A549 (cell line): ENCODE data around the gene DCT. TPM values are rescaled to one million over a fixed set of nuclear protein-coding genes. Genes with fewer than 3 reads are reported as not detected.

Experiments
- ATAC-seq, 2 experiments: fragments of 200-7000 bp in 1 of 2; fragments of >200 bp in 1 of 2; cut with Nextera tagmentation in 1 of 2; cut with Tn5 transposase in 1 of 2; 3 replicates each; pipeline versions ENCODE4 v1.8.0 to v1.9.1; 2018 to 2020; ENCODE audit warnings: mild to moderate bottlenecking in 1 of 2, moderate library complexity in 1 of 2
- CTCF ChIA-PET: fragments of 300-600 bp; sonication (Branson Sonifier 250); formaldehyde crosslinking; extraction: SDS; loops from one replicate; lab custom pipeline; 2021; ENCODE audit warnings: antibody characterized with exemption, inconsistent platforms; lab: Yijun Ruan, JAX
- POLR2A ChIA-PET: fragments of 350-600 bp; formaldehyde crosslinking; extraction: SDS; loops from one replicate; lab custom pipeline; 2021; ENCODE audit warnings: antibody characterized with exemption, inconsistent platforms; lab: Yijun Ruan, JAX
- DNase-seq, 2 experiments: peaks; one replicate each; pipeline versions ENCODE4 v3.0.0 to v3.0.0-alpha.2; 2011 to 2016; ENCODE audit warnings: low read depth in 1 of 2, low spot score in 1 of 2
- FAIRE-seq: peaks from 2 replicates; lab custom pipeline; 2011; peaks lifted over from hg19 to GRCh38; lab: Jason Lieb, UNC
- H3K27ac ChIP-seq, 2 experiments: fragments of >200 bp; sonication (Bioruptor Twin); formaldehyde crosslinking; 3 replicates each; pipeline ENCODE4 v1.5.1; 2016 to 2017
- H3K4me1 ChIP-seq: fragments of >200 bp; sonication (Bioruptor Twin); formaldehyde crosslinking; 3 replicates; pipeline ENCODE4 v1.6.1; 2016
- H3K4me2 ChIP-seq: fragments of >200 bp; sonication (Bioruptor Twin); formaldehyde crosslinking; 3 replicates; pipeline ENCODE4 v1.6.1; 2016
- H3K4me3 ChIP-seq: fragments of >200 bp; sonication (Bioruptor Twin); formaldehyde crosslinking; 3 replicates; pipeline ENCODE4 v1.5.1; 2016
- H3K9me3 ChIP-seq: fragments of >200 bp; sonication (Bioruptor Twin); formaldehyde crosslinking; 3 replicates; pipeline ENCODE4 v1.6.1; 2016
- BHLHE40 ChIP-seq: IDR thresholded peaks from 2 replicates; pipeline ENCODE4 v1.6.1; 2012; ENCODE audit warnings: low read depth, low read length, inconsistent platforms
- CBX2 ChIP-seq: fragments of 200-600 bp; sonication (generic); IDR thresholded peaks from 2 replicates; pipeline ENCODE4 v1.6.1; 2016; ENCODE audit warnings: low read depth, mild to moderate bottlenecking, borderline replicate concordance
- CHD4 ChIP-seq: fragments of 200-600 bp; sonication (generic); IDR thresholded peaks from 2 replicates; pipeline ENCODE4 v1.6.1; 2016; ENCODE audit warnings: antibody characterized with exemption, mild to moderate bottlenecking, borderline replicate concordance
- EHF ChIP-seq: fragments of 250-450 bp; sonication (Bioruptor Pico); IDR thresholded peaks from 2 replicates; pipeline ENCODE4 v1.5.0; 2020; ENCODE audit warnings: mild to moderate bottlenecking
- EHMT2 ChIP-seq: fragments of 200-600 bp; sonication (generic); IDR thresholded peaks from 2 replicates; pipeline ENCODE4 v1.6.1; 2016; ENCODE audit warnings: antibody characterized with exemption, low read depth, mild to moderate bottlenecking, moderate library complexity
- ESRRA ChIP-seq: fragments of 150-350 bp; IDR thresholded peaks from 2 replicates; pipeline ENCODE4 v1.6.1; 2014; ENCODE audit warnings: mild to moderate bottlenecking, low read length, borderline replicate concordance
- FOSL2 ChIP-seq, 2 experiments: fragments of 450-650 bp in 1 of 2; fragments of >200 bp in 1 of 2; sonication (Bioruptor Twin) in 1 of 2; formaldehyde crosslinking; IDR thresholded peaks; 2 replicates each; pipeline versions ENCODE4 v1.5.0 to v1.6.1; 2016 to 2020; ENCODE audit warnings: mild to moderate bottlenecking in 1 of 2, moderate library complexity in 1 of 2
- GATA3 ChIP-seq: IDR thresholded peaks from 2 replicates; pipeline ENCODE4 v1.6.1; 2012; ENCODE audit warnings: borderline replicate concordance
- HDAC2 ChIP-seq: fragments of 200-600 bp; sonication (generic); IDR thresholded peaks from 2 replicates; pipeline ENCODE4 v1.6.1; 2016
- HEYL ChIP-seq: fragments of 250-450 bp; sonication (Bioruptor Pico); IDR thresholded peaks from 2 replicates; pipeline ENCODE4 v1.8.0; 2021; ENCODE audit warnings: mild to moderate bottlenecking, moderate library complexity
- HOXA7 ChIP-seq: fragments of 250-450 bp; sonication (Bioruptor Pico); IDR thresholded peaks from 2 replicates; pipeline ENCODE4 v1.5.0; 2020; ENCODE audit warnings: mild to moderate bottlenecking, moderate library complexity
- JUN ChIP-seq, 2 experiments: fragments of >200 bp; sonication (Bioruptor Twin); formaldehyde crosslinking; IDR thresholded peaks; 2 replicates in 1 of 2; 3 replicates in 1 of 2; pipeline ENCODE4 v1.6.1; 2016 to 2017
- JUNB ChIP-seq: fragments of >200 bp; sonication (Bioruptor Twin); formaldehyde crosslinking; IDR thresholded peaks from 2 replicates; pipeline ENCODE4 v1.6.1; 2016
- MAFK ChIP-seq: fragments of 450-650 bp; IDR thresholded peaks from 2 replicates; pipeline ENCODE4 v1.6.1; 2014; ENCODE audit not compliant: partially characterized antibody
- MAZ ChIP-seq: fragments of 150-350 bp; IDR thresholded peaks from 2 replicates; pipeline ENCODE4 v1.6.1; 2014; ENCODE audit warnings: antibody characterized with exemption, low read depth, low read length, borderline replicate concordance
- MYC ChIP-seq: IDR thresholded peaks from 2 replicates; pipeline ENCODE4 v1.6.1; 2012; ENCODE audit warnings: mild to moderate bottlenecking, inconsistent platforms, low read length, improper control_type of control experiment, borderline replicate concordance
- NPAS2 ChIP-seq: fragments of 250-450 bp; sonication (Bioruptor Pico); IDR thresholded peaks from 2 replicates; pipeline ENCODE4 v1.8.0; 2022; ENCODE audit warnings: mild to moderate bottlenecking, moderate library complexity, borderline replicate concordance
- RFX5 ChIP-seq: fragments of 450-650 bp; IDR thresholded peaks from 2 replicates; pipeline ENCODE4 v1.7.1; 2014; ENCODE audit warnings: antibody characterized with exemption, mild to moderate bottlenecking, moderate library complexity
- ZC3H11A ChIP-seq: fragments of 450-650 bp; IDR thresholded peaks from 2 replicates; pipeline ENCODE4 v1.6.1; 2014; ENCODE audit warnings: antibody characterized with exemption, mild to moderate bottlenecking
- ZNF302 ChIP-seq: fragments of 250-450 bp; sonication (Bioruptor Pico); IDR thresholded peaks from 2 replicates; pipeline ENCODE4 v1.9.0; 2021; ENCODE audit warnings: inconsistent platforms, mild to moderate bottlenecking, moderate library complexity
- ZSCAN20 ChIP-seq: fragments of 250-450 bp; sonication (Bioruptor Pico); IDR thresholded peaks from 2 replicates; pipeline ENCODE4 v1.8.0; 2022; ENCODE audit warnings: mild to moderate bottlenecking, moderate library complexity
- WGBS: methylation state at CpG from one replicate; pipeline ENCODE4 v1.1.6; 2017; ENCODE audit errors: missing lambda C conversion rate; 5-methylcytosine and 5-hydroxymethylcytosine counted together
- polyA plus RNA-seq, 4 experiments: library from polyadenylated mRNA; depleted of rRNA in 3 of 4; stranded (reverse); fragments of >200 nt; fragmentation: RNase III in 1 of 4; extraction: RNeasy Plus Mini Kit Qiagen cat#74134 plus additional on column Dnase treatment in 1 of 4; gene quantifications; 2 replicates in 3 of 4; 3 replicates in 1 of 4; pipeline ENCODE4 v1.2.3, GENCODE V29; 2011 to 2017
- TF ChIP-seq, protein P1 (sequence below): IDR thresholded peaks from 2 replicates; pipeline ENCODE4 v1.6.1; 2012; ENCODE audit warnings: low read depth, borderline replicate concordance
- TF ChIP-seq, protein P2 (sequence below): fragments of 150-350 bp; IDR thresholded peaks from 2 replicates; pipeline ENCODE4 v1.6.1; 2014; ENCODE audit warnings: low read depth, mild to moderate bottlenecking, low read length
- TF ChIP-seq, protein P3 (sequence below): fragments of >200 bp; sonication (Bioruptor Twin); formaldehyde crosslinking; IDR thresholded peaks from 2 replicates; pipeline ENCODE4 v1.6.1; 2016
- TF ChIP-seq, protein P4 (sequence below): fragments of >200 bp; sonication (Bioruptor Twin); formaldehyde crosslinking; IDR thresholded peaks from 3 replicates; pipeline ENCODE4 v1.5.1; 2016

Gene DCT
- polyA plus RNA-seq, 2 of the 4 experiments (the other 2 are of a cell fraction), result 0.03 TPM; not detected in 1

DNA sequence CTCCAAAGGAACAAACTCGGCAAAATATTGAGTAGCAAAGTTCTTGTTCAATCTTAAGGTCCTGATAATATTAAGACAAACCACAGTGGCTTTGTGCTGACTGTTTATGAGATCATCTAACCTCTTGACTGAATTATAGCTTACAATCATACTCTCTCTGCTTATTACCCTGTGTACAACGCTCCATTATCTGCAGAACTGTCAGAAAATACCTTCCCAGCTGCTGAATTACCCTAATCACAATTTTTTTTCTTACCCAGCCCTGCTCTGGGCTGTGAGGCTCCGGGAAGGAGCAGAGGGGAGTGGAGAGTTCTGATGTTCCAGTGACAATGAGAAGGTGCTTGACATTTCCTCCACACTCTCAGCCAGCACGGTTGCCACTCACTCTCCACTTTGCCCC, 64.8 kb downstream of the DCT start:
- FAIRE-seq (no peak), DNase-seq (no peak), ATAC-seq (no peak)
- no peak overlapping the region for H3K4me3 ChIP-seq
- H3K4me1 ChIP-seq, result no peaks in the 10 kb centered on the region
- no peak overlapping the region for H3K27ac ChIP-seq
- 10% methylated on average over 4 of the region's 4 CpGs for WGBS
- ChIA-PET POLR2A (no interaction called here), CTCF (interaction anchor here (1.4 kb wide), 1 partner anchor 9 kb away, joined by 4 read pairs; no protein-coding TSS in a partner anchor)
- H3K9me3 ChIP-seq, result no peaks in the 10 kb centered on the region
- TF ChIP-seq JUN (IDR thresholded peaks at IDR 0.05), result no peak
- no peak for TF ChIP-seq CBX2
- TF ChIP-seq EHF, result no peak
- TF ChIP-seq, protein P1, sequence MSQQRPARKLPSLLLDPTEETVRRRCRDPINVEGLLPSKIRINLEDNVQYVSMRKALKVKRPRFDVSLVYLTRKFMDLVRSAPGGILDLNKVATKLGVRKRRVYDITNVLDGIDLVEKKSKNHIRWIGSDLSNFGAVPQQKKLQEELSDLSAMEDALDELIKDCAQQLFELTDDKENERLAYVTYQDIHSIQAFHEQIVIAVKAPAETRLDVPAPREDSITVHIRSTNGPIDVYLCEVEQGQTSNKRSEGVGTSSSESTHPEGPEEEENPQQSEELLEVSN, result no peak
- TF ChIP-seq EHMT2, result no peak
- TF ChIP-seq MAZ, result no peak
- TF ChIP-seq, protein P2, sequence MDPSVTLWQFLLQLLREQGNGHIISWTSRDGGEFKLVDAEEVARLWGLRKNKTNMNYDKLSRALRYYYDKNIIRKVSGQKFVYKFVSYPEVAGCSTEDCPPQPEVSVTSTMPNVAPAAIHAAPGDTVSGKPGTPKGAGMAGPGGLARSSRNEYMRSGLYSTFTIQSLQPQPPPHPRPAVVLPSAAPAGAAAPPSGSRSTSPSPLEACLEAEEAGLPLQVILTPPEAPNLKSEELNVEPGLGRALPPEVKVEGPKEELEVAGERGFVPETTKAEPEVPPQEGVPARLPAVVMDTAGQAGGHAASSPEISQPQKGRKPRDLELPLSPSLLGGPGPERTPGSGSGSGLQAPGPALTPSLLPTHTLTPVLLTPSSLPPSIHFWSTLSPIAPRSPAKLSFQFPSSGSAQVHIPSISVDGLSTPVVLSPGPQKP, result no peak
- TF ChIP-seq BHLHE40, result no peak
- TF ChIP-seq ZSCAN20 (CRISPR knock-in tag), result no peak
- no peak for TF ChIP-seq ZC3H11A
- TF ChIP-seq HOXA7 (CRISPR knock-in tag), result no peak
- no peak for TF ChIP-seq HEYL (CRISPR knock-in tag)
- no peak for TF ChIP-seq HDAC2
- TF ChIP-seq GATA3, result no peak
- TF ChIP-seq RFX5, result no peak
- no peak for TF ChIP-seq MYC
- no peak overlapping the region for H3K4me2 ChIP-seq

DNA sequence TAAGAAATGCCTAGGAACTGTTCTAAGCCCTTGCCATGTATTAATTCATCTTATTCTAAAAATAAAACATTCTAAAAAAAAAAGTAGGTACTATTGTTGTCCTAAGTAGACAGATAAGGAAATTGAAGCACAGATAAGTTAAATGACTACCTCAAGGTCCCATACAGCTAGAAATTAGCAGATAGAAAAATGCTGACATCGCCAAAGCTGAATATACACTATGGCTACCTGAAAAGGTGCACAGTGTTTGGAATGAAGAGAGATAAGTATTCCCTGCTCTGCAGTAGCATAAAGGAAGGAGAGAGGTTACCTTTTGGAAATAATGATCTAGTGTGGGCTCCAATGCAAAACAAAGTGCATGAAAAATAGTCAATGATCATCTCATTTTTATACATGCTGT, 65.3 kb downstream of the DCT start:
- CTCF ChIA-PET, result no interaction called here
- no peaks in the 10 kb centered on the region for H3K4me1 ChIP-seq
- no peak overlapping the region for H3K27ac ChIP-seq
- no peak for ATAC-seq
- POLR2A ChIA-PET, result no interaction called here
- no peaks in the 10 kb centered on the region for H3K9me3 ChIP-seq
- H3K4me3 ChIP-seq, result no peak overlapping the region
- no peak for FAIRE-seq
- WGBS, result 60% methylated on average over 1 of the region's 1 CpG
- no peak for DNase-seq
- TF ChIP-seq ESRRA (no peak), MAFK (peak; percentile 75)
- TF ChIP-seq, protein P3, sequence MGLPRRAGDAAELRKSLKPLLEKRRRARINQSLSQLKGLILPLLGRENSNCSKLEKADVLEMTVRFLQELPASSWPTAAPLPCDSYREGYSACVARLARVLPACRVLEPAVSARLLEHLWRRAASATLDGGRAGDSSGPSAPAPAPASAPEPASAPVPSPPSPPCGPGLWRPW, result no peak
- H3K4me2 ChIP-seq, result no peak overlapping the region

DNA sequence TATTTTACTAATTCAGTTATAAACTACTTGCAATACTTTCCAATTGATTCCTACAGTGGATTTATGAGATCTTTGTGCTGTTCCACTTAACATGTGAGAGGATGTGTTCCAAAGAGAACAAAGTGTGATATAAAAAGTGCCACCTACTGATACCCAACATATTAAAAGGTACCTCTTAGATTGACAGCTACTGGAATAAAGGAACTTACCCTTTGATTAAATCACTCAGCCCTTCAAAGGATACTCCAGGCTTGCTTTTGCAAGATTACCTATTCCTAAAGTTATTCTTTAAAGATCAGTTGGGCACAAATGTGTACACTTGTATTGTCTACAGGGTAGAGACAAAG, 65.9 kb downstream of the DCT start:
- Histone ChIP-seq H3K4me2 (no peak overlapping the region), H3K4me1 (no peaks in the 10 kb centered on the region), H3K27ac (no peak overlapping the region), H3K4me3 (no peak overlapping the region), H3K9me3 (no peaks in the 10 kb centered on the region)
- CTCF ChIA-PET, result no interaction called here
- ATAC-seq (no peak), DNase-seq (no peak), FAIRE-seq (no peak)
- TF ChIP-seq JUN (IDR thresholded peaks at IDR 0.05), result no peak
- TF ChIP-seq MAZ, result no peak
- TF ChIP-seq NPAS2 (CRISPR knock-in tag), result no peak
- TF ChIP-seq CHD4, result no peak
- TF ChIP-seq, protein P4, sequence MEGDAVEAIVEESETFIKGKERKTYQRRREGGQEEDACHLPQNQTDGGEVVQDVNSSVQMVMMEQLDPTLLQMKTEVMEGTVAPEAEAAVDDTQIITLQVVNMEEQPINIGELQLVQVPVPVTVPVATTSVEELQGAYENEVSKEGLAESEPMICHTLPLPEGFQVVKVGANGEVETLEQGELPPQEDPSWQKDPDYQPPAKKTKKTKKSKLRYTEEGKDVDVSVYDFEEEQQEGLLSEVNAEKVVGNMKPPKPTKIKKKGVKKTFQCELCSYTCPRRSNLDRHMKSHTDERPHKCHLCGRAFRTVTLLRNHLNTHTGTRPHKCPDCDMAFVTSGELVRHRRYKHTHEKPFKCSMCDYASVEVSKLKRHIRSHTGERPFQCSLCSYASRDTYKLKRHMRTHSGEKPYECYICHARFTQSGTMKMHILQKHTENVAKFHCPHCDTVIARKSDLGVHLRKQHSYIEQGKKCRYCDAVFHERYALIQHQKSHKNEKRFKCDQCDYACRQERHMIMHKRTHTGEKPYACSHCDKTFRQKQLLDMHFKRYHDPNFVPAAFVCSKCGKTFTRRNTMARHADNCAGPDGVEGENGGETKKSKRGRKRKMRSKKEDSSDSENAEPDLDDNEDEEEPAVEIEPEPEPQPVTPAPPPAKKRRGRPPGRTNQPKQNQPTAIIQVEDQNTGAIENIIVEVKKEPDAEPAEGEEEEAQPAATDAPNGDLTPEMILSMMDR, result no peak
- TF ChIP-seq ZNF302 (CRISPR knock-in tag), result no peak
- TF ChIP-seq, protein P3, result no peak
- TF ChIP-seq JUNB, result no peak
- TF ChIP-seq FOSL2 (IDR thresholded peaks at IDR 0.05), result no peak
- no peak for TF ChIP-seq FOSL2 (CRISPR knock-in tag; IDR thresholded peaks at IDR 0.05)
- POLR2A ChIA-PET, result no interaction called here
